Left lobe of liver (tissue), 1 donor: ENCODE measurements around the gene SKAP2. TPM values are rescaled to one million over a fixed set of nuclear protein-coding genes. Genes with fewer than 3 reads are reported as not detected.

Source experiments
- total RNA-seq: library from RNA; stranded (reverse); gene quantifications from one replicate; pipeline ENCODE4 v1.2.1, GENCODE V29; 2021
- donor health status: DM: no; HTN: yes; CAD: no.

SKAP2 gene
- total RNA-seq, 1 donor from 2014 or later, result 5.2 TPM

Other genes with a start within 250 kb of the SKAP2 start
- 0.08 TPM for gene HOXA1, start 231.4 kb upstream of the SKAP2 start, total RNA-seq
- gene HOXA2, start 238.1 kb upstream of the SKAP2 start, total RNA-seq, result 0.15 TPM